Large intestine (tissue), 3 donors: ENCODE data around the gene DISP2. TPM values are rescaled to one million over a fixed set of nuclear protein-coding genes. Genes with fewer than 3 reads are reported as not detected.

ENCODE experiments used
- DNase-seq, 2 donors: peaks; one replicate each; pipeline versions ENCODE4 v3.0.0 to v3.0.0-alpha.2; 2013
- H3K27ac ChIP-seq: one replicate; pipeline ENCODE4 v1.5.1; 2013; ENCODE audit warnings: low read length
- H3K27me3 ChIP-seq: 2 replicates; pipeline ENCODE4 v1.6.1; 2013; ENCODE audit warnings: low read length; ENCODE audit not compliant: control insufficient read depth, insufficient read depth
- H3K36me3 ChIP-seq: 2 replicates; pipeline ENCODE4 v1.6.1; 2013; ENCODE audit warnings: low read length; ENCODE audit not compliant: control insufficient read depth, insufficient read depth
- H3K4me1 ChIP-seq: one replicate; pipeline ENCODE4 v1.6.1; 2013; ENCODE audit warnings: low read length; ENCODE audit not compliant: control insufficient read depth, insufficient read depth
- H3K4me3 ChIP-seq: one replicate; pipeline ENCODE4 v1.5.1; 2013; ENCODE audit warnings: low read length
- H3K9me3 ChIP-seq: one replicate; pipeline ENCODE4 v1.6.1; 2013; ENCODE audit warnings: mild to moderate bottlenecking, low read depth, low read length, moderate library complexity; ENCODE audit not compliant: control insufficient read depth
- WGBS: methylation state at CpG from one replicate; pipeline ENCODE4 v1.1.5; 2013; ENCODE audit warnings: low lambda C conversion rate; ENCODE audit not compliant: insufficient coverage; 5-methylcytosine and 5-hydroxymethylcytosine counted together
- polyA plus RNA-seq: library from polyadenylated mRNA; unstranded; fragments of 120-200 nt; gene quantifications from one replicate; pipeline ENCODE4 v1.2.1, GENCODE V29; 2013

DISP2 gene
- polyA plus RNA-seq, 1 donor = 4.6 TPM

DNA sequence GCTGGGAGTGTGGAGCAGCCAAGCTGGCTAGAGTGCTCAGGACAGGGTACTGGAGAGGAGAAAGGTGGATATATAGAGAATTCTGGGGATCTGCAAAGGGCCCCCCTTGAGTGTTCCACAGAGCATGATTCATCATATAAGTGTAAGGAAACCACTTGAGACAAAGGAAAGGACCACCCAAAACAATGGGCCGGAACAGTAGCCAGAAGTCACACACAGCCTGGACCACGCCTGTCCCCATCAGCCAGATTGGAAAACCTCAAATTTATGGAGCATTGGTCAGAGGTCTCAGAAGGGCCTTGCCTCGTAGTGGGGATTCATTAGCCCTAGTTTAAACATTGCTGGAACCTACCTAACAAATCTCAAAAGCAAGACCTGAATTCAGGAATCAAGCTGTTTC is 19.6 kb downstream of the DISP2 start:
- WGBS = no CpG with 5 or more reads among the region's 3 CpGs
- H3K9me3 ChIP-seq = no peaks in the 10 kb centered on the region
- no peak overlapping the region for H3K4me3 ChIP-seq
- H3K27ac ChIP-seq = no peak overlapping the region
- no peaks in the 10 kb centered on the region for H3K36me3 ChIP-seq
- H3K27me3 ChIP-seq = no peaks in the 10 kb centered on the region
- DNase-seq = no peak
- peaks cover 2% of the 10 kb centered on the region for H3K4me1 ChIP-seq

DNA sequence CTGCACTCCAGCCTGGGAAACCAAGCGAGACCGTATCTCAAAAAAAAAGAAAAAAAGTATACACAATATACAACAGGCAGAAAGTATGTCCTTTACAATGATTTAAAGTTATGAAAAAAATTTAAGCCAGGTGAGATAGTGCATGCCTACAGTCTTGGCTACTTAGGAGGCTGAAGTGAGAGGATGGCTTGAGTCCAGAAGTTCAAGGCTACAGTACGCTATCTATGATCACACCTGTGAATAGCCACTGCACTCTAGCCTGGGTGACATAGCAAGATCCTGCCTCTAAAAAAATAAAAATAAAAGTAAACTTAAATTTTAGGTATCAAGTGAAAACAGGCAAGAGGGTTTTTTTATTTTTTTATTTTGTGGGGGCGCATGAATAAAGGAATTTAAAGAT is 21.4 kb downstream of the DISP2 start:
- H3K9me3 ChIP-seq = no peaks in the 10 kb centered on the region
- no peak for DNase-seq
- no peaks in the 10 kb centered on the region for H3K36me3 ChIP-seq
- no peak overlapping the region for H3K4me3 ChIP-seq
- no peaks in the 10 kb centered on the region for H3K27me3 ChIP-seq
- no peak overlapping the region for H3K27ac ChIP-seq
- WGBS = 88% methylated on average over 2 of the region's 4 CpGs
- H3K4me1 ChIP-seq = peaks cover 4% of the 10 kb centered on the region

GRCh38 chr15:40379853-40380252 is 21.8 kb downstream of the DISP2 start:
- no peaks in the 10 kb centered on the region for H3K9me3 ChIP-seq
- H3K27ac ChIP-seq = no peak overlapping the region
- DNase-seq = no peak
- no peak overlapping the region for H3K4me3 ChIP-seq
- no peaks in the 10 kb centered on the region for H3K36me3 ChIP-seq
- H3K27me3 ChIP-seq = no peaks in the 10 kb centered on the region
- WGBS = 100% methylated on average over 1 of the region's 4 CpGs
- H3K4me1 ChIP-seq = peaks cover 4% of the 10 kb centered on the region

DNA sequence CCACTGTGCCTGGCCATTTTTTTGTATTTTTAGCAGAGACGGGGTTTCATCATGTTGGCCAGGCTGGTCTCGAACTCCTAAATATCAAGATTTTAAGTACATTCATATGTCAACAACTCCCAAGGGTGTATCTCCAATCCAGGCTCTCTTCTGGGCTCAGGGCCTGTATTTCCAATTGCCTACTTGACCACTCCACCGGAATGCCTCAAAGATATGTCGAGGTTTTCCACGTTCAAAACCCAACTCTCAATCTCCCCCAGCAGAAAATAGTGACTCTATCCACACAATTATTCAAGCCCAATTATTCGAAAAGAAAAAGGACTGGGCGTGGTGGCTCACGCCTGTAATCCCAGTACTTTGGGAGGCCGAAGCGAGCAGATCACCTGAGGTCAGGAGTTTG is 22.6 kb downstream of the DISP2 start:
- H3K9me3 ChIP-seq = no peaks in the 10 kb centered on the region
- WGBS = no CpG with 5 or more reads among the region's 10 CpGs
- no peak for DNase-seq
- H3K4me1 ChIP-seq = peaks cover 4% of the 10 kb centered on the region
- H3K36me3 ChIP-seq = no peaks in the 10 kb centered on the region
- H3K27ac ChIP-seq = no peak overlapping the region
- H3K4me3 ChIP-seq = no peak overlapping the region
- H3K27me3 ChIP-seq = no peaks in the 10 kb centered on the region

- DNase-seq = no peak
- Histone ChIP-seq H3K4me3 (no peak overlapping the region), H3K4me1 (peaks cover 4% of the 10 kb centered on the region), H3K27ac (no peak overlapping the region), H3K27me3 (no peaks in the 10 kb centered on the region), H3K9me3 (no peaks in the 10 kb centered on the region), H3K36me3 (peaks cover 9% of the 10 kb centered on the region)
- 83% methylated on average over 1 of the region's 11 CpGs for WGBS
Measured at GRCh38 chr15:40381818-40382529, 24.0 kb downstream of the DISP2 start.

DNA sequence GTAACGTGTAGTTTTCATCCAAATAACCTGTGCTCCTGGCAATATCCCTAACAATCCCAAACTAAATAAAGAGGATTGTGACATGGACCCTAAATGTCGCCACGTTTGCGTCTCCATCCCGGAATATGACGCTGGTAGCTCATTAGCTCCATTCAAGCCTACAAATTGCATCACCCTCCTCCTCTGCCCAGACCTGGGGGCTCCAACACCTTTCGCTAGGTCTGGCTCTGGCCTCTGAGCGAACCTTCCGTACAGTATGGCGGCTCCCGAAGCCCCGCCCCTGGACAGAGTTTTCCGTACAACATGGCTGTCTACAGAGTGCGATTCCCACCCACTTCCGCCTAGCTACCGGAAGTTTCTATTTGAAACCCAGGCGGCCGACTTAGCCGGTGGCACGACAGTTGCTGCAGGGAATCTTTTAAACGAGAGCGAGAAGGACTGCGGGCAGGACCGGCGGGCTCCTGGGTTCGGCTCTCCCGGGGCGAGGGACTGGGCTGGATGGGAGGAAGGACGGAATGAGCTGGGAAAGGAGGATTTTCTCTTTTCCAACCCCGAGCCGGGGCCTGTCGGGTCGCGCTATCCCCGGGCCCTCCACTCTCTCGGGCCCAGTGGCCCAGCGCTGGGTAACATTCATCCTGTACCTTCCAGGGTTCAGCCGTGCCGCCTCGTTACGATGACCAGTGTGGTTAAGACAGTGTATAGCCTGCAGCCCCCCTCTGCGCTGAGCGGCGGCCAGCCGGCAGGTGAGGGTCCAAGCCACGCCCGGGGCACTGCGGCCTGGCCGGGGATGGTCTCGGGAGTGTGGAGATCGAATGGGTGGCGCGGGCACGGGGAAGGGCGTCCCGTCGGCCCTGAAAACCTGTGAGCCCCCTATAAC is 24.8 kb downstream of the DISP2 start, which contains the start of gene KNSTRN:
Gene KNSTRN (plus strand): TSS at position 142 of the 877 bp plus-strand sequence. CDS start 115 bp downstream, at position 257.
- 0% methylated on average over 1 of the region's 57 CpGs for WGBS
- Histone ChIP-seq H3K27me3 (no peaks in the 10 kb centered on the region), H3K4me1 (peaks cover 4% of the 10 kb centered on the region), H3K36me3 (peaks cover 14% of the 10 kb centered on the region), H3K4me3 (peak within 1 kb of the TSS; percentile 96), H3K27ac (no peak within 1 kb of the TSS), H3K9me3 (no peaks in the 10 kb centered on the region)
- peak; percentile 88 to 90 for DNase-seq

DNA sequence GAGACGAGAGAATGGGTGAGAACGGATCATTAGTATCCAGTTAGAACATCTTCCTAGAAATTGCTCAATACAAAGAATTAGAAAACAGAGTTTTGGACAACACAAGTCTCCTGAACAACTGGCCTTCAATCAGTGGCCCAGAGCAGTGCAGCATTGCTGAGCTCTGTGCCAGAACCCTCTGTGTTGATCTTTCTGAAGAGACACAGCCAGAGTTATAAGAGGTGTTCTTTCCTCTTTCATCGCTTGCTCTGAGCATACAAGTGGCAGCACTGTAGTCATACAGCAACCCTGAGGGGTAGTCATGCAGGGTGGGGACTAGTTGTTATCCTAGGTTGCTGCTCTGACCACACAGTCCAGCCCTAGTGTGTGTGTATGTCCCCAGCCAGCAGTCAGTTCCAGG is 28.5 kb downstream of the DISP2 start:
- peaks cover 34% of the 10 kb centered on the region for H3K36me3 ChIP-seq
- WGBS = no CpG with 5 or more reads among the region's 3 CpGs

DNA sequence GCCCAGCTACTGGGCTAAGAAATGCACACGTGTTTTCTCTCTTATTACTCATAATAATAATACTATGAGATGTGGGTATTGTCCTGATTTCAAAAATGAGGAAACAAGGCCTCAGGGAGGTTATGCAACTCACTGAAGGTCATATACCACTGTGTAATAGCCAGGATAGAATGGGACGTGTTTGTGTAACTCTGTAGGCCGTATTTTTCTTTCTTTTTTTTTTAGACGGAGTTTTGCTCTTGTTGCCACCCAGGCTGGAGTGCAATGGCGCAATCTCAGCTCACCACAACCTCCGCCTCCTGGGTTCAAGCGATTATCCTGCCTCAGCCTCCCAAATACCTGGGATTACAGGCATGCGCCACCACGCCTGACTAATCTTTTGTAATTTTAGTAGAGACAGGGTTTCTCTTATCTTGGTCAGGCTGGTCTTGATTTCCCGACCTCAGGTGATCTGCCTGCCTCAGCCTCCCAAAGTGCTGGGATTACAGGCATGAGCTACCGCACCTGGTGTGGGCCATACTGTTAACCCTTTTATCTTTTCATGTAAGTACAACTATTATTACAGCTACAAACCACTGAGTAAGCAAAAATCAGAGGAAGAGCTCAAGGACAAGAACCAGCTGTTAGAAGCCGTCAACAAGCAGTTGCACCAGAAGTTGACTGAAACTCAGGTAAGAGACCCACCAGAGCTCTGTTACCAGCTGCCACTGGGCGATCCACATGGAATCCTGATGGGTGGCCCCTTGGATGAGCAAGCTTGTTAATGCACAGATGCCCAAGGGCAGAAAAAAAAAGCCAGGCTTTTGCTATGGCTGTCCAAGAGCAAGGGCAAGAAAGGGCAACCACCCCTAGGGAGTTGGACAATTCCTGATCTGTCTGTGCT is 31.2 kb downstream of the DISP2 start:
- H3K9me3 ChIP-seq = no peaks in the 10 kb centered on the region
- H3K27ac ChIP-seq = no peak overlapping the region
- WGBS = 90% methylated on average over 2 of the region's 13 CpGs

More for the DNA sequence above, 28.5 kb downstream of the DISP2 start:
- Histone ChIP-seq H3K27ac (no peak overlapping the region), H3K4me3 (no peak overlapping the region), H3K9me3 (no peaks in the 10 kb centered on the region), H3K27me3 (no peaks in the 10 kb centered on the region), H3K4me1 (peaks cover 4% of the 10 kb centered on the region)
- DNase-seq = no peak

GRCh38 chr15:40389824-40390595 is 32.0 kb downstream of the DISP2 start:
- Histone ChIP-seq H3K27ac (no peak overlapping the region), H3K36me3 (peaks cover 49% of the 10 kb centered on the region)

More for the DNA sequence above, 31.2 kb downstream of the DISP2 start:
- peaks cover 6% of the 10 kb centered on the region for H3K4me1 ChIP-seq
- peak in 1 of 2 donors; percentile 27 for DNase-seq
- H3K27me3 ChIP-seq = no peaks in the 10 kb centered on the region
- H3K36me3 ChIP-seq = peaks cover 47% of the 10 kb centered on the region
- no peak overlapping the region for H3K4me3 ChIP-seq

More at GRCh38 chr15:40389824-40390595, 32.0 kb downstream of the DISP2 start:
- Histone ChIP-seq H3K4me3 (no peak overlapping the region), H3K4me1 (peaks cover 6% of the 10 kb centered on the region), H3K27me3 (no peaks in the 10 kb centered on the region), H3K9me3 (no peaks in the 10 kb centered on the region)
- no CpG with 5 or more reads among the region's 2 CpGs for WGBS
- no peak for DNase-seq
